Measurements from ENCODE around the gene SEMA3E. TPM values are rescaled to one million over a fixed set of nuclear protein-coding genes. Genes with fewer than 3 reads are reported as not detected.

The SEMA3E gene
- total and polyA plus RNA-seq, 9 of the 15 experiments (the other 6 are each of a cell fraction or from before 2014, with no cell fraction given): 0.01 to 1.4 (median 0.14) TPM; not detected in 2

GRCh38 chr7:83413424-83413823, 235.5 kb downstream of the SEMA3E start (continued):
- no peak for TF ChIP-seq CUX1 (CRISPR knock-in tag; IDR thresholded peaks at IDR 0.05)
- TF ChIP-seq ZNF785 (CRISPR knock-in tag; IDR thresholded peaks at IDR 0.05): no peak
- TF ChIP-seq CAMTA2 (CRISPR knock-in tag; conservative IDR thresholded peaks at IDR 0.05): no peak

- no peaks in the 10 kb centered on the region for H3K36me3 ChIP-seq (ENCODE audit: control insufficient read depth, insufficient read depth, low read length)
- H2AFZ ChIP-seq (ENCODE audit: low read depth, low read length): no peak overlapping the region
- H3K9me3 ChIP-seq (replicated peaks; ENCODE audit: control insufficient read depth, insufficient read depth, low read depth, low read length): no peaks in the 10 kb centered on the region
- no TSS peak for BruUV-seq (replicated peaks)
- no peaks in the 10 kb centered on the region for H3K9me1 ChIP-seq (ENCODE audit: control insufficient read depth, insufficient read depth, low read length)
- POLR2A ChIA-PET: no interaction called here
- no peaks in the 10 kb centered on the region for H3K79me2 ChIP-seq (ENCODE audit: control insufficient read depth, insufficient read depth, low read length)
- H3K4me1 ChIP-seq (replicated peaks in 1 of 2; ENCODE audit: control insufficient read depth in 2 of 2, insufficient read depth in 2 of 2, low read length in 2 of 2): no peaks in the 10 kb centered on the region
- no peak for ATAC-seq
- H3K27me3 ChIP-seq (ENCODE audit: control insufficient read depth in 2 of 2, insufficient read depth in 2 of 2, low read length in 2 of 2): no peaks in the 10 kb centered on the region
- 2% methylated on average over 3 of the region's 3 CpGs for WGBS (ENCODE audit: insufficient coverage, low coverage, missing lambda C conversion rate)
- CTCF ChIA-PET (ENCODE audit: low intra/inter-chr PET ratio): interaction anchor here (0.6 kb wide), 1 partner anchor 245 kb away, joined by 3 read pairs; no protein-coding TSS in a partner anchor
- no peak overlapping the region for H3K27ac ChIP-seq (ENCODE audit: extremely low read depth, low read depth, low read length)
- no peak overlapping the region for H3K9ac ChIP-seq (ENCODE audit: insufficient read depth in 1 of 2, low read depth in 2 of 2, low read length in 2 of 2)
- in situ Hi-C loops (cut with MboI) (no loop called here), intact Hi-C loops (cut with micrococcal nuclease) (loop anchor here (5.0 kb wide), 2 partner anchors 246 to 1611 kb away; no protein-coding TSS in a partner anchor)
- FAIRE-seq: no peak
- H3K4me3 ChIP-seq: no peak overlapping the region
- peak; percentile 11 to 36 (median 16) for DNase-seq (ENCODE audit: extremely low read depth in 1 of 4, low spot score in 3 of 4)
- H4K20me1 ChIP-seq (replicated peaks; ENCODE audit: control insufficient read depth, insufficient read depth, low read length): no peaks in the 10 kb centered on the region
- no peak overlapping the region for H3K4me2 ChIP-seq (ENCODE audit: insufficient read depth, low read length)
- no peak for TF ChIP-seq ATF4 (CRISPR knock-in tag; IDR thresholded peaks at IDR 0.05)
- TF ChIP-seq ZNF318 (IDR thresholded peaks at IDR 0.05; ENCODE audit: borderline replicate concordance in 1 of 2, low read depth in 1 of 2): no peak
Measured at GRCh38 chr7:83410989-83411591, 237.8 kb downstream of the SEMA3E start.
